ENCODE data around the gene WNT5B.

WNT5B gene

DNA sequence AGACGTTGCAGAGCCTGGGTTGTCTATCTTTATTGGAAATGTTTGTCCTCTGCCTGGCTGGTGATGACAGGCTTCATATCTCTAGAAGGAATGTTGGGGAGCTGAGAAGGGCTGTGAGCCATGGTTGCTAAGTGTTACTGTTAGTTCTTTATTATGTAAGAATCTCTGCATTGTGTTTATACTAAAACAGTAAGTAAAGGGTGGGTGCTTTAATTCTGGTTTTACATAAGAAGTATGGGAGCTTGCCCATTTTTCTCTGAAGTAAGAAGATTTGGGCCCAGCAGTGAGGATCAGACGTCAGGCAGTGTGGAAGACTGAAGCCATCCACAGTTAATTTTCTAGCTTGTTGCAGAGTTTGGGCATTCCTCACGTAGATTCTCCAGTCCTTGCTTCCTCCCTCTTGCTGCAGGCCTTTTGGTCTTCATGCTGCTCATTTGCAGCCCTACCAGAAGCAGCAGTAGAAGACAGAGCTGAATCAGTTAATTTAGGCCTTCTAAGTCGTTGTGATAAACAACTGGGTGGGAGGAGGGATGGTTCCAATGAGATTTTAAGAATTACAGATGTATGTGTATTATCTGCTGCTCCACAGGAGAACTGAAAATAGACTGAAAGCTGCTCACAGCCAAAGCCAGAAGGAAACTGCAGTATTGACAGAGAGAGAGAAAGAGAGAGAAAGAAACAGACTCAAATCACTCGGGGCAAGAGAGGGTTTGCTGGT, 21.4 kb downstream of the WNT5B start:
- TF ChIP-seq, protein P1, sequence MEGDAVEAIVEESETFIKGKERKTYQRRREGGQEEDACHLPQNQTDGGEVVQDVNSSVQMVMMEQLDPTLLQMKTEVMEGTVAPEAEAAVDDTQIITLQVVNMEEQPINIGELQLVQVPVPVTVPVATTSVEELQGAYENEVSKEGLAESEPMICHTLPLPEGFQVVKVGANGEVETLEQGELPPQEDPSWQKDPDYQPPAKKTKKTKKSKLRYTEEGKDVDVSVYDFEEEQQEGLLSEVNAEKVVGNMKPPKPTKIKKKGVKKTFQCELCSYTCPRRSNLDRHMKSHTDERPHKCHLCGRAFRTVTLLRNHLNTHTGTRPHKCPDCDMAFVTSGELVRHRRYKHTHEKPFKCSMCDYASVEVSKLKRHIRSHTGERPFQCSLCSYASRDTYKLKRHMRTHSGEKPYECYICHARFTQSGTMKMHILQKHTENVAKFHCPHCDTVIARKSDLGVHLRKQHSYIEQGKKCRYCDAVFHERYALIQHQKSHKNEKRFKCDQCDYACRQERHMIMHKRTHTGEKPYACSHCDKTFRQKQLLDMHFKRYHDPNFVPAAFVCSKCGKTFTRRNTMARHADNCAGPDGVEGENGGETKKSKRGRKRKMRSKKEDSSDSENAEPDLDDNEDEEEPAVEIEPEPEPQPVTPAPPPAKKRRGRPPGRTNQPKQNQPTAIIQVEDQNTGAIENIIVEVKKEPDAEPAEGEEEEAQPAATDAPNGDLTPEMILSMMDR (conservative IDR thresholded peaks at IDR 0.05; ENCODE audit: low read depth, low read length), result no peak
- H3K4me3 ChIP-seq (ENCODE audit: low read depth, low read length), result no peak overlapping the region
- peak; percentile 81 for DNase-seq (ENCODE audit: low read depth)

DNA sequence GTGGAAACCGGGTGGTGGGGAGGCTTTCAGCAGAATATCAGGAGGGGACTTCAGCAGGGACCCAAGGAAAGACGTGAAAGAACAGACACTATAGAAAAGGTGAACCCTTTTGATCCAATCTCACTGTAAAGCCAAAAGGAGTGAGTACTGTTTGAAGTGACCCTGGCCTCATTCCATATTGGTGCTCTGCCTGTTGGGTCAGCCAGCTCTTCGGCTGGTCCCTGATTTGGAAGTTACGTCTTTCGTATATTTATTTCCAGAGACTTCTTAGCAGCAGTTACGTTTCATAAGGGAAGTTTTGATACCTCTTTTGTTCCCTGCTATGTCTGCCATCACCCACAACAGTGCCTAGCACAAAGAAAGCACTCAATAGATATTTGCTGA, 21.9 kb downstream of the WNT5B start:
- TF ChIP-seq, protein P1 (conservative IDR thresholded peaks at IDR 0.05; ENCODE audit: low read depth, low read length), result no peak
- DNase-seq (ENCODE audit: low read depth), result no peak
- H3K4me3 ChIP-seq (ENCODE audit: low read depth, low read length), result no peak overlapping the region

DNA sequence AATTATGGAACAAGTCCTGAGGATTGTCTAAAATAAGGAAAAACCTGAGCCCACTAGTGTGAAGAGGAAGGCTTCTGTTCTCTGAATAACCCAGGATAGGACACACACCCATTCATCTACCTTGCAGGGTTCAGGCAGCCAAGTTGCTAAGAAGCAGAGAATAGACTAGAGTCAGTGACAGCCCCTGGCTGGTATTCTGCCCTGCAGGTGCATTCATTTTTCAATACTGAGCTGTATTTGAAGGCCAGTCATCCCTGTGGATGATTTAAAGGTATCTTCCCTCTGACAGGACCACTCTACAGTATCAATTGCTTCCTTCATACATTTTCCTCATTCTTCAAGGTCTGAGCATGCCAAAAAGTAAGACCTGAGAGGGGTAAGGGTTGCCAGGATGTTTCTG, 22.9 kb downstream of the WNT5B start:
- TF ChIP-seq, protein P1 (conservative IDR thresholded peaks at IDR 0.05; ENCODE audit: low read depth, low read length), result no peak
- DNase-seq (ENCODE audit: low read depth), result no peak
- H3K4me3 ChIP-seq (ENCODE audit: low read depth, low read length), result no peak overlapping the region

DNA sequence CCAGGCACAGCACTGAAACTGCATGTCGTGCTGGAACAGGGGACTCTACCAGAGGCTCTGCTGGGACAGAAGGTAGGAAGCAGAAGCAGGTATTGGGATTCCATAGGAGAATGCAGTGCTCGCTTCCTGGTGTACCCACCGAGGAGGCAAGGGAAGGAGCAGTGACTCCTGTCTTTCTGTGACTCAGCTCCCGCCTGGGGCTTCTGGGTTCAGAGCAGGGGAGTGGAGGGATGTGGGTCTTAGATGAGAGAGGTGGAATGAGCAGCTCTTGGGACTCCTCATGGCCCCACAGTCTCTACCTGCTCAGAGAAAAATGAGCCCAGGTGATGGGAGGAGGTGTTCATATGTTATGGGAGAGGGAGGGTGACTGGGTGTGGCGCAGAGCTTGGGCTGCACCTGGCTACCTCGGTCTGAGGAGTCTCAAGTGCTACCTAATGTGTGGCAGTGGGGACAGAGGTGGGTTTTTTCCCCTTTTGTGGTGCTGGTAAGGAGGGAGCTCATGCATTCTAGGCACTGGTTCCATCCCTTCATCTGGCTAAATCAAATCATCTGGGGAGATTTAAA, 26.3 kb downstream of the WNT5B start:
- no peak for DNase-seq (ENCODE audit: low read depth)
- TF ChIP-seq, protein P1 (conservative IDR thresholded peaks at IDR 0.05; ENCODE audit: low read depth, low read length), result no peak
- H3K4me3 ChIP-seq (ENCODE audit: low read depth, low read length), result no peak overlapping the region

DNA sequence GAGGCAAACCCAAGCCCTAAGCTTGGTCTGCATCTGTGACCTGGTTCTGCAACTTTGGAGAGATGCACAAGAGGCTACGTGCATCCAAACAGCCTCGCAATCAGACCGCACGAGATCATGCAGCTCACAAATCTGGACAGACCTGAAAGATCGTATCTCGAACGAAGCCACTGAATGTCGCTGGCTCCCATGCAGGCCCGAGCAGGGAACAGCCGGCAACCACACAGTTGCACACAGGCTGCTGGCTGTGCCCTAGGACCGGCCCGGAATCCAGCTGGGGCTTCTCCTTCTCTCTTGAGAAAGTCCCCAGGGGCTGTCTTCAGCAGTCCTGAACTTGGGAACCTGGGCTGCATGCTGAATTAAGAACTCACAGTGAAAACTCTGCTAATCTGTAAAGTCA, 27.9 kb downstream of the WNT5B start:
- no peak for DNase-seq (ENCODE audit: low read depth)
- H3K4me3 ChIP-seq (ENCODE audit: low read depth, low read length), result no peak overlapping the region
- TF ChIP-seq, protein P1 (conservative IDR thresholded peaks at IDR 0.05; ENCODE audit: low read depth, low read length), result no peak

DNA sequence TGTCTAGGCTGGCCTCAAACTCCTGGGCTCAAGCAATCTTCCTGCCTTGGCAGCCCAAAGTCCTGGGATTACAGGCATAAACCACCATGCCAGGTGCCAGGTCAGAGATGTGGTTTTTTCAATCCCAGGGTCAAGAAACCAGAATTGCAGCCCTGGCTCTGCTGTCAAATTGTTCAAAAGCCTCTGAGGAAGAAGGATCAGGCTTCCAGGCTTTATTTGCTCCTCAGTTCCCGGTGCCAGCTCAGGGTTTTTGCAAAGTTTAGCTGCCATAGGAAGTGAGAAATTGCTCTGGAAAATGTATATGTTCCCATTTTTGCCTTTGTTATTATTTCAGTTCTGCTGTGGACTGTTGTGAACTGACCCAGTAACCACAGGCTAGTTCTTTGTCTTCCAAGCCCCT, 28.7 kb downstream of the WNT5B start:
- TF ChIP-seq, protein P1 (conservative IDR thresholded peaks at IDR 0.05; ENCODE audit: low read depth, low read length), result no peak
- no peak overlapping the region for H3K4me3 ChIP-seq (ENCODE audit: low read depth, low read length)
- no peak for DNase-seq (ENCODE audit: low read depth)

Data from choroid plexus epithelial cell (primary cell).